Measurements from ENCODE around the gene SCAMP2.

SCAMP2 gene

GRCh38 chr15:74858369-74858740 lies 14.8 kb downstream of the SCAMP2 start:
- DNase-seq (ENCODE audit: low read depth): no peak

- no peak for DNase-seq (ENCODE audit: low read depth)
Observed at GRCh38 chr15:74857671-74858368, 15.3 kb downstream of the SCAMP2 start.

GRCh38 chr15:74857082-74857655 lies 16.0 kb downstream of the SCAMP2 start:
- no peak for DNase-seq (ENCODE audit: low read depth)

- no peak for DNase-seq (ENCODE audit: low read depth)
Observed at GRCh38 chr15:74856537-74856936, 16.6 kb downstream of the SCAMP2 start.

- no peak for DNase-seq (ENCODE audit: low read depth)
Observed at GRCh38 chr15:74855857-74856256, 17.3 kb downstream of the SCAMP2 start.

- DNase-seq (ENCODE audit: low read depth): no peak
Observed at GRCh38 chr15:74854453-74855022, 18.6 kb downstream of the SCAMP2 start.

- no peak for DNase-seq (ENCODE audit: low read depth)
Observed at GRCh38 chr15:74851960-74852359, 21.2 kb downstream of the SCAMP2 start.

- no peak for DNase-seq (ENCODE audit: low read depth)
Observed at GRCh38 chr15:74850393-74850792, 22.8 kb downstream of the SCAMP2 start.

- DNase-seq (ENCODE audit: low read depth): no peak
Observed at GRCh38 chr15:74847432-74847831, 25.7 kb downstream of the SCAMP2 start.

- DNase-seq (ENCODE audit: low read depth): no peak
Observed at GRCh38 chr15:74845581-74845980, 27.6 kb downstream of the SCAMP2 start.

GRCh38 chr15:74845208-74845568 lies 28.0 kb downstream of the SCAMP2 start:
- peak; percentile 58 for DNase-seq (ENCODE audit: low read depth)

- DNase-seq (ENCODE audit: low read depth): no peak
Observed at GRCh38 chr15:74844319-74845207, 28.6 kb downstream of the SCAMP2 start.

GRCh38 chr15:74843891-74844299 lies 29.3 kb downstream of the SCAMP2 start:
- DNase-seq (ENCODE audit: low read depth): peak; percentile 95

GRCh38 chr15:74843445-74843828 lies 29.7 kb downstream of the SCAMP2 start:
- DNase-seq (ENCODE audit: low read depth): no peak

GRCh38 chr15:74842581-74843444 lies 30.4 kb downstream of the SCAMP2 start, which contains the start of gene ULK3:
ULK3 (minus strand) TSS chr15:74843156; CDS start chr15:74843105, 51 bp downstream.
- DNase-seq (ENCODE audit: low read depth): peak; percentile 88

- DNase-seq (ENCODE audit: low read depth): no peak
Observed at GRCh38 chr15:74841891-74842373, 31.2 kb downstream of the SCAMP2 start.

GRCh38 chr15:74840851-74841775 lies 32.1 kb downstream of the SCAMP2 start:
- DNase-seq (ENCODE audit: low read depth): peak; percentile 58

GRCh38 chr15:74839526-74840395 lies 33.4 kb downstream of the SCAMP2 start:
- DNase-seq (ENCODE audit: low read depth): no peak

Measured in CMK (cell line).